ENCODE measurements around the gene PTPN23. TPM values are rescaled to one million over a fixed set of nuclear protein-coding genes. Genes with fewer than 3 reads are reported as not detected.

Gene PTPN23
- total and polyA plus RNA-seq, 2 of the 13 experiments (the other 11 are each of a cell fraction or from before 2014, with no cell fraction given): 2.3 to 3.7 TPM

- TF ChIP-seq ARID4A (CRISPR knock-in tag; IDR thresholded peaks at IDR 0.05; ENCODE audit: borderline replicate concordance): peak; percentile 28; the same call in 1 of the 2 replicates
- TF ChIP-seq PATZ1 (CRISPR knock-in tag; IDR thresholded peaks at IDR 0.05): 0 out of 2 replicates have a peak, but pooled peaks have one; percentile 42
- peak; percentile 88 for TF ChIP-seq SALL1 (CRISPR knock-in tag; IDR thresholded peaks at IDR 0.05)
- TF ChIP-seq FOXA3 (CRISPR knock-in tag; IDR thresholded peaks at IDR 0.05): peak; percentile 67
- TF ChIP-seq JUNB (CRISPR knock-in tag; IDR thresholded peaks at IDR 0.05; ENCODE audit: borderline replicate concordance): no peak
- TF ChIP-seq NR2F1 (CRISPR knock-in tag; IDR thresholded peaks at IDR 0.05): peak; percentile 71 to 72; a peak in 3 of 4 replicates
- no peak for TF ChIP-seq NPAS2 (CRISPR knock-in tag; IDR thresholded peaks at IDR 0.05; ENCODE audit: borderline replicate concordance)
- TF ChIP-seq ATF7-NPFF (CRISPR knock-in tag; IDR thresholded peaks at IDR 0.05; ENCODE audit: low read depth): no peak
- TF ChIP-seq GATAD2A (CRISPR knock-in tag; IDR thresholded peaks at IDR 0.05): peak; percentile 54
- no peak for TF ChIP-seq ZNF30 (CRISPR knock-in tag; IDR thresholded peaks at IDR 0.05)
- TF ChIP-seq HDAC2 (CRISPR knock-in tag; IDR thresholded peaks at IDR 0.05): peak; percentile 71; the same call in 1 of the 2 replicates
- TF ChIP-seq GFI1 (CRISPR knock-in tag; IDR thresholded peaks at IDR 0.05; ENCODE audit: borderline replicate concordance): 0 out of 2 replicates have a peak, but pooled peaks have one; percentile 27
- peak; percentile 78 for TF ChIP-seq ARID5B (CRISPR knock-in tag; IDR thresholded peaks at IDR 0.05)
- peak; percentile 87 for TF ChIP-seq NR2F2 (IDR thresholded peaks at IDR 0.05; ENCODE audit: borderline replicate concordance, low read depth)
- TF ChIP-seq LCORL (IDR thresholded peaks at IDR 0.05): no peak
- TF ChIP-seq LCORL (CRISPR knock-in tag; IDR thresholded peaks at IDR 0.05): peak; percentile 55; the same call in 1 of the 2 replicates
- peak; percentile 61; the same call in 1 of the 2 replicates for TF ChIP-seq TARDBP (CRISPR knock-in tag; IDR thresholded peaks at IDR 0.05)
- TF ChIP-seq ZNF292 (CRISPR knock-in tag; IDR thresholded peaks at IDR 0.05; ENCODE audit: borderline replicate concordance, low read depth): peak; percentile 60; the same call in 1 of the 2 replicates
- TF ChIP-seq RXRA (CRISPR knock-in tag; IDR thresholded peaks at IDR 0.05): peak; percentile 54; the same call in 1 of the 2 replicates
Observed at GRCh38 chr3:47394140-47394870, 13.5 kb downstream of the PTPN23 start (continued).

Measured in HepG2 (cell line).